GM10266 (cell line): Measurements from ENCODE around the gene POLE.

Source experiments
- DNase-seq: peaks from one replicate; pipeline ENCODE4 v3.0.0; 2012; ENCODE audit errors: extremely low spot score
- CTCF ChIP-seq: IDR thresholded peaks from 2 replicates; pipeline ENCODE4 v1.5.1; 2012; ENCODE audit warnings: mild to moderate bottlenecking, low read depth; ENCODE audit not compliant: control insufficient read depth, insufficient read depth; ENCODE audit errors: missing control alignments

POLE gene

GRCh38 chr12:132583411-132583710 lies 103.8 kb downstream of the POLE start:
- no peak for DNase-seq

GRCh38 chr12:132582582-132583410 lies 104.3 kb downstream of the POLE start:
- DNase-seq, result no peak
- no peak for TF ChIP-seq CTCF

More at GRCh38 chr12:132583411-132583710, 103.8 kb downstream of the POLE start:
- no peak for TF ChIP-seq CTCF

GRCh38 chr12:132582058-132582420 lies 105.1 kb downstream of the POLE start:
- no peak for TF ChIP-seq CTCF
- DNase-seq, result no peak

- DNase-seq, result no peak
- no peak for TF ChIP-seq CTCF
Measured at GRCh38 chr12:132581348-132582057, 105.6 kb downstream of the POLE start.

GRCh38 chr12:132580701-132581292 lies 106.3 kb downstream of the POLE start:
- TF ChIP-seq CTCF, result no peak
- DNase-seq, result no peak

- TF ChIP-seq CTCF, result no peak
- DNase-seq, result no peak
Measured at GRCh38 chr12:132579744-132580143, 107.4 kb downstream of the POLE start.

- TF ChIP-seq CTCF, result no peak
- no peak for DNase-seq
Measured at GRCh38 chr12:132578826-132579225, 108.3 kb downstream of the POLE start.
